Esophagus muscularis mucosa (tissue), 4 donors: ENCODE results near the gene GADL1.

Experiments
- EP300 ChIP-seq: sonication (generic); formaldehyde crosslinking; IDR thresholded peaks from one replicate; pipeline ENCODE4 v1.6.1; 2017; ENCODE audit warnings: antibody characterized with exemption
- POLR2A ChIP-seq: fragments of 450-650 bp; IDR thresholded peaks from one replicate; pipeline ENCODE4 v1.6.1; 2017; ENCODE audit warnings: antibody characterized with exemption, moderate library complexity, mild to moderate bottlenecking, low read depth
- TF ChIP-seq, protein P1 (sequence below), 3 experiments: fragments of 200-600 bp in 2 of 3; fragments of 450-650 bp in 1 of 3; sonication (generic) in 2 of 3; IDR thresholded peaks; one replicate each; pipeline ENCODE4 v1.5.1; 2017 to 2019; ENCODE audit warnings: antibody characterized with exemption in 3 of 3, mild to moderate bottlenecking in 2 of 3, moderate library complexity in 1 of 3

DNA sequence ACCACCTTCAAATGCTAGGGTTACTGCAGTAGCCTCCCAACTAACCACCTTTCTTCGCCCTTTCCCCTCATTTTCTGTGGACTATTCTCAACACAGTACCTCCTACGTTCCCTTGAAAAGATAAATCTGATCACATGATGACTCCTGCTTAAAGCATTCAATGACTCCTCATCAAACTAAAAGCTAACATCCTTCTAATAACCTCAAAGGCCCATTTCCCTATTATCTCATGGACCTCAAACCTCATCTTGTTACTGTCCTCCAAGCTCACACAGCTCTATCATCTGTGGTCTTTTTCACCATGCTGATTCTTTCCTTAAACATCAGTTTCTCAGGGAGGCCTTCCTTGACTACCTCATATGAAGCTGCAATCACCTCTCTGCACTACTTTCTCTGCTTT is 29.6 kb downstream of the GADL1 start:
- TF ChIP-seq, protein P1, sequence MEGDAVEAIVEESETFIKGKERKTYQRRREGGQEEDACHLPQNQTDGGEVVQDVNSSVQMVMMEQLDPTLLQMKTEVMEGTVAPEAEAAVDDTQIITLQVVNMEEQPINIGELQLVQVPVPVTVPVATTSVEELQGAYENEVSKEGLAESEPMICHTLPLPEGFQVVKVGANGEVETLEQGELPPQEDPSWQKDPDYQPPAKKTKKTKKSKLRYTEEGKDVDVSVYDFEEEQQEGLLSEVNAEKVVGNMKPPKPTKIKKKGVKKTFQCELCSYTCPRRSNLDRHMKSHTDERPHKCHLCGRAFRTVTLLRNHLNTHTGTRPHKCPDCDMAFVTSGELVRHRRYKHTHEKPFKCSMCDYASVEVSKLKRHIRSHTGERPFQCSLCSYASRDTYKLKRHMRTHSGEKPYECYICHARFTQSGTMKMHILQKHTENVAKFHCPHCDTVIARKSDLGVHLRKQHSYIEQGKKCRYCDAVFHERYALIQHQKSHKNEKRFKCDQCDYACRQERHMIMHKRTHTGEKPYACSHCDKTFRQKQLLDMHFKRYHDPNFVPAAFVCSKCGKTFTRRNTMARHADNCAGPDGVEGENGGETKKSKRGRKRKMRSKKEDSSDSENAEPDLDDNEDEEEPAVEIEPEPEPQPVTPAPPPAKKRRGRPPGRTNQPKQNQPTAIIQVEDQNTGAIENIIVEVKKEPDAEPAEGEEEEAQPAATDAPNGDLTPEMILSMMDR (IDR thresholded peaks at IDR 0.05): no peak
- TF ChIP-seq POLR2A: no peak
- no peak for TF ChIP-seq EP300
